Umbilical cord (tissue), 2 donors: ENCODE data around the gene EHF. TPM values are rescaled to one million over a fixed set of nuclear protein-coding genes. Genes with fewer than 3 reads are reported as not detected.
"Not testable (repeated sequence)": the region's sequence is repeated elsewhere in the genome, so short reads cannot be mapped to it uniquely, and the experiment has no call there.

ENCODE experiments used
- DNase-seq: peaks from one replicate; pipeline ENCODE4 v3.0.0-alpha.2; 2015; ENCODE audit warnings: low spot score
- total RNA-seq: library from RNA; depleted of rRNA; stranded (reverse); fragments of >200 nt; gene quantifications from one replicate; pipeline ENCODE4 v1.2.3, GENCODE V29; 2014; ENCODE audit warnings: low replicate concordance; ENCODE audit not compliant: insufficient read depth

The EHF gene
- total RNA-seq, 1 donor from 2014 or later, result 6.3 TPM

- no peak for DNase-seq
Observed at GRCh38 chr11:34667810-34668582, 47.1 kb downstream of the EHF start.

DNA sequence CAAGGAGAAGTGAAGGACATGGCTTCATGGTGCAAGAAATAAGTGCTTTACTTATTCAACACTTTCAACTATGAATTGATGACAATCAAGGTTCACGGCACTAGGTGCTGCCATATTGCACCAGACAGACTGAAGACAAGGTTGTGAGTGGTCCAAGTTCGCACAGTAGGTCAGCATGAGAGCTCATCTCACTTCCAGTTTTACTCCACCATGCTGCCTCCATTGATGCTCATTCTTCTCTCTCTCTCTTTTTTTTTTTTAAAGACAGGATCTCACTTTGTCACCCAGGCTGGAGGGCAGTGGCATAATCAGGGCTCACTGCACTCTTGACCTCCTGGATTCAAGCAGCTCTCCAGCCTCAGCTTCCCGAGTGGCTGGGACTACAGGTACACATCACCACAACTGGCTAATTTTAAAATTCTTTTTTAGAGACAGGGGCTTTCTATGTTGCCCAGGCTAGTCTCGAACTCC, 47.7 kb downstream of the EHF start:
- DNase-seq, result no peak

DNA sequence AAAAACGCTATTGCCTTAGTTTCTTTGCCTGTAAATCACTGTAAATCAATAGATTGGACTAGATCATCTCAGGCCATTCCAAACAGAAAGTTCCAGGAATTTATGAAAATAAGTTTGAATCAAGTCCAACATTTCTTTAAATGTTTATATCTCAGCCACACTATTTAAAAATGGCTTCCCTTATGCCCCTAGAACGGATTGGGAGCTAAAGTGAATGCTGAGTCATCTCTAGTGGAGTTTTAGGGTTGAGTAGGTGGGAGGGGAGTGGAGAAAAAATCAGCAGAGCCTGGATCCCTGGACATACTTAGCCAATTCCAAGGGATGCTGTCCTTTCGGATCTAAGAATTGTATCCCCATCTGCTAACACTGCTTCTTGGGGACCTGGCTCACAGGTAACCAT, 48.6 kb downstream of the EHF start:
- DNase-seq, result no peak

DNA sequence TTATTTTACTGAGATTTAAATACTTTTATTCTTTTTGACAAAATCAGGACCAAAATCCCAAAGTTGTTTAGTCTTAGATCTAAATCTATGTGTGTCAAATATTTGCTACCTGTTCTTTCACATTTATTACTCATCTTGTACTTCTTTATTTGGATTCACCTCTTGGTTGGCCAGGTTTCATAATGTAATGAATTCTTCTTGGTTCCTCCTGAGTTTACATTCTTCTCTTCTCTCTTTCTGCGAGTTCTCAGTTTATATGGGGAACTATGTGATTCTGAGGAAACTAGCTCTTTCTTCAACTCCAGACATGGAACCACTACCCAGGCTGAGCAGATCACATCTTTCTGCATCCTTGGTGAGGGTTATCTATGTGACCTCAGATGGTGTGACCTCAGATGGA, 50.2 kb downstream of the EHF start:
- no peak for DNase-seq

DNA sequence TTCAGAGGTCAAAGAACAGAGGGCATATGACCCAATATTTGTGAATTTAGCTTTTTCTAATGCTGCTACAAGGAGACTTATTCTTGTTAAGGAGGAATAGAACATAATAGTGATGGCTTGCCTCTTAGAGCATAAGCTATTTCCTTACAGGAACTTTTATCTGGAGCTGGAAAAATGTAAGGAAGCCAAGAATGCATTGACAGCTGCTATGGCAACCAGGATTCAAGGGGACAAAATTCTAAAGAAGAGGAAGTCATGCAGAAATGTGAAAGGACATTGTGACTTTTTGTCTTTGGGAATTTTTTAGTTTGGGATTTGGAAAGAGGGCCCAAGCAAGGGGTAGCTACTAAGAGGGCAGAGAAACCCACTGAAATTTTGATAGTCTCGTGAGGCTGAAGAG, 51.1 kb downstream of the EHF start:
- DNase-seq, result peak; percentile 9

DNA sequence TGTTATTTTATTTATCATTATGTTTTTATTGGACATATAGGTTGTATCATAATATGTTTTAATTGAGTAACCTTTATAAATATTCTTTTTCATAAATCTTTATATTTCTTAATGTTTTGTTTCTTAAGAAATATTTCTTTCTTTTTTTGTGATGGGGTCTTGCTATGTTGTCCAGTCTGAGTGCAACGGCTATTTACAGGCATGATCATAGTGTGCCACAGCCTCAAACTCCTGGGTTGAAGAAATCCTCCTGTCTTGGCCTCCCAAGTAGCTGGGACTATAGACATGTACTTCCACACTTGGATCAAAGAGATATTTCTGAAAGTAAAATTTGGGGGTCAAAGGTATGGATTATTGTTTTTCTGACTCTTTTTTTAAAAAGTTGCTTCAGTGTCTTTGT, 53.1 kb downstream of the EHF start:
- DNase-seq, result no peak

DNA sequence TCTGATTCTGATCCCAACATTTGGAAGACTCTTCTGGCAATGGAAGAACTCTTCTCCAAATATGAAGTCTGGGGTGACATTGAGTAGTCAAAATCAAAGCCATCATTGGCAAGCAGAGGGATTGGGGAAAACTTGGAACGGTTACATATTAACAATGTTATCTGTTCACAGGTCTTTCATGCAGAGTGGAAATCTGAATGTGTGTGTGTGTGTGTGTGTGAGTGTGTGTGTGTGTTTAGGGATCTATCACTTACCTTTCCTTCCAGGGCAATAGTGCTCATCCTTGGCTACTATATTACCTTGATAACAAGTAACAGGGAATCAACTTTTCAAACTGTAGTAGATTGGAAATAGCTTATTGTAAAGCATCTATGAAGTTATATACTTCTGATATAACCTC, 55.3 kb downstream of the EHF start:
- no peak for DNase-seq

DNA sequence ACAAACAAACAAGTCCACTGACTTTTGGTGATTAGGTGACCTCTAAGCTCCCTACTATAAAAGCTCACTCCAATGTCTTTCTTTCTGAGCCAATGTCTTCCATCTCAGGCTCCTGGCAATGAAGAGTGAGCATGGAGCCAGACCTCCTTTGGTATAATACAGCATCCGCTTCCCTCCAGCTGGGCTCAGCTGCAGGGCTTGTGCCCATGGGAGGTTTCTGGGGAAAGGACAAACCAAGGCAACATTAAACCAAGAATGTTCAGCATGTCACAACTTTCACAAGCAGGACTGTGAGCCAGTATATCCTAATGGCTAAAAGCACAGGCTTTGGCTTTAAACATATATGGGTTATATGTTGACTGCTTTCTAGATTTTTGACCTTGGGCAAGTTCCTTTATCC, 58.8 kb downstream of the EHF start:
- DNase-seq, result no peak

GRCh38 chr11:34680206-34680605, 59.3 kb downstream of the EHF start:
- no peak for DNase-seq

- no peak for DNase-seq
Observed at GRCh38 chr11:34680918-34681586, 60.2 kb downstream of the EHF start.

DNA sequence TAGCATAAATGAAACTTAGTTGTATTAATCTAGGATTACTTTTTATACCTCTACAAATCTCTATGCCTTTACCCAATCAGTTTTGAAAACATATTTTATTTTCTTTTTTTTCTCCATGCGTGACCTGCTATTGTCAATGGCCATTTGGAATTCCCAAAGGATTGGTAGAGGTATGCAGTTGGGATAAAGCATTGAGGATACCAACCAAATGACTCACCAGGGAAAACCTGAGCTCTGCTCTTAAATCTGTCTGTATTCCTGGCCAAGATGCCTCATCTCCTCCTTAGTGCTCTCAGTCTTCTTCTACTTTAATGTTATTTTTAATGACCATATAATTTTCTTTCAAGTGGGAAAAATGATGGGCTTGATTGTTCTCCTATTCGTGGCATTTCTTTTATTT, 61.9 kb downstream of the EHF start:
- DNase-seq, result no peak

- DNase-seq, result no peak
Observed at GRCh38 chr11:34683396-34683795, 62.5 kb downstream of the EHF start.

GRCh38 chr11:34685864-34686263, 65.0 kb downstream of the EHF start:
- DNase-seq, result no peak

GRCh38 chr11:34692299-34692698, 71.4 kb downstream of the EHF start:
- not testable (repeated sequence) for DNase-seq

- DNase-seq, result no peak
Observed at GRCh38 chr11:34696862-34697261, 76.0 kb downstream of the EHF start.

- no peak for DNase-seq
Observed at GRCh38 chr11:34706709-34707461, 86.0 kb downstream of the EHF start.

- DNase-seq, result no peak
Observed at GRCh38 chr11:34707462-34707840, 86.6 kb downstream of the EHF start.

Other genes with a start within 250 kb of the EHF start
- 53.9 TPM for gene CAT, start 182.2 kb upstream of the EHF start, total RNA-seq
- gene ELF5, start 107.3 kb upstream of the EHF start, total RNA-seq, result 7.7 TPM